GM21367 (cell line): Measurements from ENCODE around the gene DIPK1A.

Source experiments
- ATAC-seq: cut with Tn5 transposase; IDR thresholded peaks from one replicate; pipeline ENCODE4 v1.9.1; 2021; ENCODE audit not compliant: unreplicated experiment

DIPK1A gene

DNA sequence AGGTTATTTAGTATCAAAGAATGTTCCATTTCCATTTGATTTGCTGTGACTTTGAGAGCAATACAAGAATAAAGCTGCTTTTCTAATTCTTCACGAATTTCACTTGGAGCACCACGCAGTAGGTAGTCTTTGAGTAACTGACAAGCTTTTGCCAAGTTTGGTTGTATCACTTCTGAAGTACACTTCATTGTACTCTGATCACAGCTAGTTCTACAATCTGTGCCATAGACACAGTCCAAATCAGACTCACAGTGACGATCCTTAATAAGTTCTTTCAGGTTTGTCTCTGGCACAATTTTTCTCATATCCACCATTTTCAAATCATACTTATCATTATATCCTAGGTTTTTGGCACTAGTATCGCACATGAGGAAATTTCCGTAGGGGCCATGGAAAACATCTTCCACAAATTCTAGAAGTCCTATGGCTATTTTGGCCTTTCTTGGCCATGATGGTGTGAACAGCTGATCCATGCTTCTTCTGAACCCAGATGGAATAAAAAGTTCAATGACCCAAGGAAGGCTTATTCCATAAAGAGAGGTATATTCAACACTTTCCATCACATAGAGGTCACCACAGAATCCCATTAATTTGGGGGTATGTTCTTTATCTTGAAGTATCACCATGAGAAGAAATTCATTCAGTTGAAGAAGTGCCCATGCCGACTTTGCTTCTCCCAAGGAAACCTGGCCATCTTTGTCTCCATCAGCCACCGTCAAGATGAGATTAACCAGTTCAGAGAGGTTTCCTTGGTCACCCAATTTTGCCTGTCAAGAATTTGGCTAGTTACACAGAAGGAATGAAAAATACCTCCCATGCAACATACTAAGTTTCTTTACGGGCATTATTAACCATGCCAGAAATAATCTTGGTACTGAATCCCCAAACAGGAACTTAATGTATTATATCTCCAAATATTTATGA is 117.6 kb downstream of the DIPK1A start:
- no peak for ATAC-seq

GRCh38 chr1:92843046-92843423 is 118.2 kb downstream of the DIPK1A start:
- ATAC-seq = no peak

GRCh38 chr1:92842082-92843045 is 118.9 kb downstream of the DIPK1A start:
- no peak for ATAC-seq

GRCh38 chr1:92840600-92840999 is 120.7 kb downstream of the DIPK1A start:
- no peak for ATAC-seq

DNA sequence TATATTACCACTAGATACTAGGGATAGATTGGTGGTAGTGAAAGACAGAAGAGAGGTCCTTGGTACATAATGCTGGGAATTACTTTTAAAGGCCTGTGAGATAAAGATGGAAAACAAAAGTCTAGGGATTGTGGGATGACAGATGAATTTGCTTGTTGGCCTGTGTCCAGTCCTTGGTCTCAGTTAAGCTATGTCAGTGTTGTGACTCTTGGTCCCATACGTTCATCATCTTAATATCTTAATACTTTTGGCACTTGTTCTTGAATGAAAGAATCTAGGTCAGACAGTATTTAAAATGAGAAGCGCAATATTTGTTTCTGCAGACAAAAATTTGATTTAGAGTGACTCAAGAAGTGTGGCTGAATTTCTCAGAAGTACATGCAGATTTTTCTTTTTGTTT is 121.8 kb downstream of the DIPK1A start:
- no peak for ATAC-seq

DNA sequence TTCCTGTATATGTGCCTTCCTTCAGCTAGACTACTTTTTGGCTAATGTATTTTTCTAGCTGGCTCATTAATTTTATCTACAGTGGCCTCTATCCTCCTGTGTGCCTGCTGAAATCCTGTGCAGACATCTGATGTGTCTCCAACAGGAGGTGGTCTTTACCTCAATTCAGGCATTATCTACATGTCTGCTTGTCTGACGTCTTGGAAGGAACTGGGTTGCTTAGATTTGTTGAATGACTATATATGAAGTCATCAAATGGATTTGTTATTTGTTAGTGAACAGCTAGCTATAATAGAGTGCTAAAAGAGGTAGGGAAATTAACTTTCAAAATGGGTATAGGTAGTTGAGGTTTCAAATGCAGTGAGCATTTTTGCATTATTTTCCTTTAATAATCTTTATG is 122.7 kb downstream of the DIPK1A start:
- no peak for ATAC-seq

- ATAC-seq = no peak
Measured at GRCh38 chr1:92837062-92837461, 124.2 kb downstream of the DIPK1A start.

- no peak for ATAC-seq
Measured at GRCh38 chr1:92834617-92835016, 126.6 kb downstream of the DIPK1A start.

GRCh38 chr1:92833840-92834239 is 127.4 kb downstream of the DIPK1A start:
- no peak for ATAC-seq

DNA sequence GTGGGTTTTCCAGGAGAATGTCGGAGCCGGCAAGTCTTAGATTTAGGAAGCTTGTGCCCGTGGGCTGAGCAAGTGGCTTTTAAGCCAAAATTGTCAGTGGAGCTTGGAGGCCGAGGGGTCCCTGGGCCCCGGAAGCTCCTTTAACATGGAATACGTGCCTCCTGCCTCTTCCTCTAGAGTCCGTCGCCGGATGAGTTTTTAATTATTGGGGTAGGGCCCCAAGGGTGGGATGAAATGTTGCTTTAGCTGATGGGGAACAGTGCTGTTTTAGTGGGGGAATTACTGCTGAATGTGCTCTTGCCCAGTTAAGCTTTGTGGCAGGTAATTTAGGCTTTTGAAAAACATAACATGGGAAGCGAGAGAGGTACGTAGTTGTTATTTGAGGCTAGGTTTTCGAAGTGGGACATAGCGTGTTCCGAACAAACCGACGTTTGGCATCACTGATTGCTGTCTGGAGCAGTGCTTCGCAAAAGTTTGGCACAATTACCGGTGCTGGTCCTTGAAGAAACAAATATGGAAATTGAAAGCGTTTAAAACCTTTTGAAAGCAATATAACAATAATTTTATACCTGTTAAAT is 128.6 kb downstream of the DIPK1A start:
- no peak for ATAC-seq

- ATAC-seq = peak; percentile 87
Measured at GRCh38 chr1:92831762-92832536, 129.3 kb downstream of the DIPK1A start, which contains the start of gene RPL5. RPL5 (plus strand) TSS chr1:92832040; CDS start chr1:92832115, 75 bp downstream.

DNA sequence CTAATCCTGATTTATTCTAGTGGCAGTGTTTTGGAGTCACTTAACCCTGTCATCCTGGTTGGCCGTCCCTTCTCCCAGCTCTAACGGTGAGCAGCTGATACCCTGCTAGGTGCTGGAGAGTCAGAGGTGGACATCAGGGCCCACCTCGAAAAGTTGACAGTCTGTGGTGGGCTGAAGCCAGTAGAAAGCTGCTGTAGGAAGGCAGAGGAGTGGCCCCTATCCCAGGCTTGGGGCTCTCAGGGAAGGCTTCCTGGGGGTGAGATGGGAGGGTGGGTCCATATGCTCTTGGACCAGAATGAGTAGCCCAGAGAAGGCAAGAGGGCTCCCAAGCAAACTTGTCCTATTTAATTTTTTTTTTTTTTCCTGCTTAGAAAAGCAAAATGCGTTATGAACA is 129.9 kb downstream of the DIPK1A start:
- no peak for ATAC-seq

GRCh38 chr1:92826792-92827191 is 134.5 kb downstream of the DIPK1A start:
- ATAC-seq = no peak

DNA sequence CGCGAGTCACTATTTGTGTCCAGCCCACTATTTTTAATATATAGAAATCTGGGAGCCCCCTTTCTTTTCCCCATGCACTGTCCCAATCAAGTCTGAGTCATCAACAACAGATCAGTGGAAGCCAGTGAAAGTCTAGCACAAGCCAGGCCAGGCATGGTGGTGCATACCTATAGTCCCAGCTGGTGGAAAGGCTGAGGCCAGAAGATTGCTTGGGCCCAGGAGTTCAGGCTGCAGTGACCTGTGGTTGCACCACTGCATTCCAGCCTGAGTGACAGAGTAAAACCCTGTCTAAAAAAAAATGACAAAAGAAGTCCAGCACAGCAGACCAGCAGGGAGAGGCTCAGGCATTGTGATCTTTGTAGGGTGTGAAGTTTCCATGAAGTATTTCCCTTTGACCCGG is 138.4 kb downstream of the DIPK1A start:
- no peak for ATAC-seq

- ATAC-seq = no peak
Measured at GRCh38 chr1:92820551-92820950, 140.7 kb downstream of the DIPK1A start.

DNA sequence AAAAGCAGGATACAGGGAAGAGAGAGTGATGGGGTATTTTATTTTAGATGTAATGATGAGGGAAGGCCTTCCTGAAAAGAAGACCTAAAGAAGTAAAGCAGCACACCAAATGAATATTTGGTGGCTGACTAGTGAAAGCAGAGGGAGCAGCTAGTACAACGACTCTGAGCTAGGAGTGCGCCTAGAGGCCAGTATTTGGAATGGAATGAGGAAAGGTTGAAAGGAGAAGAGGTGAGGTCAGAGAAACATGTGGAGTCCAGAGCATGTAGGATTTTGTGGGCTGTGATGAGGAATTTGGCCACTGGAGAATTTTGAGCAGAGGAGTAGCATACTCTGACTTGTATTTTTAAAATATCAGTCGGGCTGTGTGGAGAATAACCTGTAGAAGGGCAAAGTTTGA is 141.2 kb downstream of the DIPK1A start:
- ATAC-seq = no peak

- ATAC-seq = peak; percentile 58
Measured at GRCh38 chr1:92817986-92818764, 143.1 kb downstream of the DIPK1A start.

DNA sequence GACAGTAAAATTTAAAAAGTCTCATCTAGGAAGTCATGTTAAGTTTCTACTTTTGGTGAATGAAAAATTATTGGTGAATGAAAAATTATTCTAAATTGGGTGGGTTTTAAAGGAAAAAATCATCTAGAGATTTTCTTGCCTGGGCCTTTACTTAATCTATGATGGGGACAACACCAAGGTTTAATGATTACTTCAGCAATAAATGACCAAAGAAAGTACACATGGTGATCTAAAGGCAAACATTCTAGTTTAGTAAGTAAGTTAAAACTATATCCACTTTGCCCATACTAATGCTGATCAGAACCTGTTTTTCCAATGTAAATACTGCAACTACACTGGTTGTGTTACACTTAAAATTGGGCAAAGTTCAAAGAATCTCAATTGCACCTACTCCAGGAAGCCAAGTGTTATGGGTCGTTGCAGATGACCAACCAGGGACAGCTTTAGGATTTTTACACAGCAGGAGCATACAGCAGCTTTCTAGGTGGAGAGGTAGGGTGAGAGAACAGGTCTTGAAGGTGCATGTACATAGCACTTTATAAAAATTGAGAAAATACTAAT is 144.0 kb downstream of the DIPK1A start:
- no peak for ATAC-seq

DNA sequence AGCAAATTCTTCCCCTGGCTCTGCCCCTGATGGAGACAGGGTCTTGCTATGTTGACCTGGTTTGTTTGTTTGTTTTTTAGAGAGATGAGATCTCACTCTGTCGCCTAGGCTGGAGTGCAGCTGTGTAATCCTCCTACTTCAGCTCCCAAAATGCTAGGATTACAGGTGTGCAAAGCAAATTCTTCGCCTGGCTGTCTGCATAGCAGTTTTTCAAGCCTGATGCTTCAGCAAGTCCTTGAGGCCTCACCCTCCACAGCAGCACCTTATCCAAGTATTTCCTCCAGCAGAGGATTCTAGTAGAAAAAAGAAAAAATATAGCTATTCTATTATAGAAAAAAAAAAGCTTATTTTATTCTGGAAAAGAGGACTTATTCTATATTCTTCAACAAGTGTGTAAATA is 144.5 kb downstream of the DIPK1A start:
- no peak for ATAC-seq
